ENCODE data around the gene TMC1. TPM values are rescaled to one million over a fixed set of nuclear protein-coding genes. Genes with fewer than 3 reads are reported as not detected.

Gene TMC1
- total RNA-seq, 4 donors from 2014 or later: under 0.01 to 0.95 (median 0.90) TPM; not detected in 1

GRCh38 chr9:72614067-72614466 lies 92.7 kb downstream of the TMC1 start:
- no peak overlapping the region for H3K27ac ChIP-seq
- no peaks in the 10 kb centered on the region for H3K36me3 ChIP-seq
- no peaks in the 10 kb centered on the region for H3K4me1 ChIP-seq

GRCh38 chr9:72615931-72616330 lies 94.5 kb downstream of the TMC1 start:
- TF ChIP-seq POLR2A (IDR thresholded peaks at IDR 0.05) (no peak), CTCF (IDR thresholded peaks at IDR 0.05) (no peak)
- H3K4me1 ChIP-seq: no peaks in the 10 kb centered on the region
- H3K36me3 ChIP-seq: no peaks in the 10 kb centered on the region
- H3K27me3 ChIP-seq: no peaks in the 10 kb centered on the region
- no peak overlapping the region for H3K27ac ChIP-seq
- intact Hi-C loops (cut with DNase I; ENCODE audit: low total_unique reads): no loop called here
- no peak overlapping the region for H3K4me3 ChIP-seq
- no peak for DNase-seq
- no peaks in the 10 kb centered on the region for H3K9me3 ChIP-seq

More at GRCh38 chr9:72614067-72614466, 92.7 kb downstream of the TMC1 start:
- no peak overlapping the region for H3K4me3 ChIP-seq
- TF ChIP-seq POLR2A (IDR thresholded peaks at IDR 0.05) (no peak), CTCF (IDR thresholded peaks at IDR 0.05) (no peak)
- intact Hi-C loops (cut with DNase I; ENCODE audit: low total_unique reads): no loop called here
- DNase-seq: no peak
- H3K9me3 ChIP-seq: no peaks in the 10 kb centered on the region
- no peaks in the 10 kb centered on the region for H3K27me3 ChIP-seq

GRCh38 chr9:72618811-72619210 lies 97.4 kb downstream of the TMC1 start:
- intact Hi-C loops (cut with DNase I; ENCODE audit: low total_unique reads): no loop called here
- Histone ChIP-seq H3K4me1 (no peaks in the 10 kb centered on the region), H3K27ac (no peak overlapping the region), H3K27me3 (no peaks in the 10 kb centered on the region), H3K36me3 (no peaks in the 10 kb centered on the region), H3K4me3 (no peak overlapping the region), H3K9me3 (no peaks in the 10 kb centered on the region)
- TF ChIP-seq POLR2A (IDR thresholded peaks at IDR 0.05) (no peak), CTCF (IDR thresholded peaks at IDR 0.05) (no peak)
- no peak for DNase-seq

GRCh38 chr9:72622186-72622585 lies 100.8 kb downstream of the TMC1 start:
- Histone ChIP-seq H3K4me3 (no peak overlapping the region), H3K27me3 (no peaks in the 10 kb centered on the region), H3K4me1 (no peaks in the 10 kb centered on the region), H3K36me3 (no peaks in the 10 kb centered on the region), H3K9me3 (no peaks in the 10 kb centered on the region), H3K27ac (no peak overlapping the region)
- intact Hi-C loops (cut with DNase I; ENCODE audit: low total_unique reads): no loop called here
- DNase-seq: no peak
- TF ChIP-seq CTCF (IDR thresholded peaks at IDR 0.05) (no peak), POLR2A (IDR thresholded peaks at IDR 0.05) (no peak)

- H3K36me3 ChIP-seq: no peaks in the 10 kb centered on the region
- no peak for DNase-seq
- no peak for TF ChIP-seq POLR2A (IDR thresholded peaks at IDR 0.05)
- TF ChIP-seq CTCF (IDR thresholded peaks at IDR 0.05): no peak
- no peak overlapping the region for H3K4me3 ChIP-seq
- H3K9me3 ChIP-seq: no peaks in the 10 kb centered on the region
- intact Hi-C loops (cut with DNase I; ENCODE audit: low total_unique reads): no loop called here
- H3K4me1 ChIP-seq: no peaks in the 10 kb centered on the region
- H3K27me3 ChIP-seq: no peaks in the 10 kb centered on the region
- H3K27ac ChIP-seq: no peak overlapping the region
Measured at GRCh38 chr9:72623156-72623555, 101.7 kb downstream of the TMC1 start.
